ENCODE results near the gene ARHGEF7. TPM values are rescaled to one million over a fixed set of nuclear protein-coding genes. Genes with fewer than 3 reads are reported as not detected.

Gene ARHGEF7
- total RNA-seq, 1 experiment from 2014 or later: 47.3 TPM

- ATAC-seq: no peak
- Mint-ChIP-seq H3K9me3 (no peaks in the 10 kb centered on the region), H3K4me3 (no peak overlapping the region), H3K4me1 (peaks cover 2% of the 10 kb centered on the region; the same call in 1 of the 2 replicates), H3K27ac (no peak overlapping the region; the same call in 1 of the 2 replicates), H3K36me3 (peaks cover 36% of the 10 kb centered on the region), H3K27me3 (ENCODE audit: low read depth) (no peaks in the 10 kb centered on the region)
- DNase-seq (ENCODE audit: low spot score): no peak
- CTCF ChIA-PET: no interaction called here
- no peak for TF ChIP-seq ETV6 (CRISPR knock-in tag; IDR thresholded peaks at IDR 0.05)
- no peak for TF ChIP-seq SMAD3 (CRISPR knock-in tag; IDR thresholded peaks at IDR 0.05; ENCODE audit: borderline replicate concordance)
- no peak for TF ChIP-seq ZMAT4 (CRISPR knock-in tag; IDR thresholded peaks at IDR 0.05)
- TF ChIP-seq GRHL2 (CRISPR knock-in tag; IDR thresholded peaks at IDR 0.05; ENCODE audit: insufficient replicate concordance, severe bottlenecking): no peak
- no peak for TF ChIP-seq TEAD4 (CRISPR knock-in tag; IDR thresholded peaks at IDR 0.05)
- TF ChIP-seq ZNF121 (CRISPR knock-in tag; IDR thresholded peaks at IDR 0.05): no peak
- TF ChIP-seq, protein P1, sequence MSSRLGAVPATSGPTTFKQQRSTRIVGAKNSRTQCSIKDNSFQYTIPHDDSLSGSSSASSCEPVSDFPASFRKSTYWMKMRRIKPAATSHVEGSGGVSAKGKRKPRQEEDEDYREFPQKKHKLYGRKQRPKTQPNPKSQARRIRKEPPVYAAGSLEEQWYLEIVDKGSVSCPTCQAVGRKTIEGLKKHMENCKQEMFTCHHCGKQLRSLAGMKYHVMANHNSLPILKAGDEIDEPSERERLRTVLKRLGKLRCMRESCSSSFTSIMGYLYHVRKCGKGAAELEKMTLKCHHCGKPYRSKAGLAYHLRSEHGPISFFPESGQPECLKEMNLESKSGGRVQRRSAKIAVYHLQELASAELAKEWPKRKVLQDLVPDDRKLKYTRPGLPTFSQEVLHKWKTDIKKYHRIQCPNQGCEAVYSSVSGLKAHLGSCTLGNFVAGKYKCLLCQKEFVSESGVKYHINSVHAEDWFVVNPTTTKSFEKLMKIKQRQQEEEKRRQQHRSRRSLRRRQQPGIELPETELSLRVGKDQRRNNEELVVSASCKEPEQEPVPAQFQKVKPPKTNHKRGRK (CRISPR knock-in tag; IDR thresholded peaks at IDR 0.05; ENCODE audit: borderline replicate concordance): no peak
- no peak for TF ChIP-seq ZNF423 (CRISPR knock-in tag; IDR thresholded peaks at IDR 0.05)
- no peak for TF ChIP-seq E2F5 (CRISPR knock-in tag; IDR thresholded peaks at IDR 0.05)
- no peak for TF ChIP-seq TEAD1 (CRISPR knock-in tag; IDR thresholded peaks at IDR 0.05)
- TF ChIP-seq, protein P2, sequence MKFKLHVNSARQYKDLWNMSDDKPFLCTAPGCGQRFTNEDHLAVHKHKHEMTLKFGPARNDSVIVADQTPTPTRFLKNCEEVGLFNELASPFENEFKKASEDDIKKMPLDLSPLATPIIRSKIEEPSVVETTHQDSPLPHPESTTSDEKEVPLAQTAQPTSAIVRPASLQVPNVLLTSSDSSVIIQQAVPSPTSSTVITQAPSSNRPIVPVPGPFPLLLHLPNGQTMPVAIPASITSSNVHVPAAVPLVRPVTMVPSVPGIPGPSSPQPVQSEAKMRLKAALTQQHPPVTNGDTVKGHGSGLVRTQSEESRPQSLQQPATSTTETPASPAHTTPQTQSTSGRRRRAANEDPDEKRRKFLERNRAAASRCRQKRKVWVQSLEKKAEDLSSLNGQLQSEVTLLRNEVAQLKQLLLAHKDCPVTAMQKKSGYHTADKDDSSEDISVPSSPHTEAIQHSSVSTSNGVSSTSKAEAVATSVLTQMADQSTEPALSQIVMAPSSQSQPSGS (CRISPR knock-in tag; IDR thresholded peaks at IDR 0.05; ENCODE audit: borderline replicate concordance, low read depth): no peak
- TF ChIP-seq, protein P3, sequence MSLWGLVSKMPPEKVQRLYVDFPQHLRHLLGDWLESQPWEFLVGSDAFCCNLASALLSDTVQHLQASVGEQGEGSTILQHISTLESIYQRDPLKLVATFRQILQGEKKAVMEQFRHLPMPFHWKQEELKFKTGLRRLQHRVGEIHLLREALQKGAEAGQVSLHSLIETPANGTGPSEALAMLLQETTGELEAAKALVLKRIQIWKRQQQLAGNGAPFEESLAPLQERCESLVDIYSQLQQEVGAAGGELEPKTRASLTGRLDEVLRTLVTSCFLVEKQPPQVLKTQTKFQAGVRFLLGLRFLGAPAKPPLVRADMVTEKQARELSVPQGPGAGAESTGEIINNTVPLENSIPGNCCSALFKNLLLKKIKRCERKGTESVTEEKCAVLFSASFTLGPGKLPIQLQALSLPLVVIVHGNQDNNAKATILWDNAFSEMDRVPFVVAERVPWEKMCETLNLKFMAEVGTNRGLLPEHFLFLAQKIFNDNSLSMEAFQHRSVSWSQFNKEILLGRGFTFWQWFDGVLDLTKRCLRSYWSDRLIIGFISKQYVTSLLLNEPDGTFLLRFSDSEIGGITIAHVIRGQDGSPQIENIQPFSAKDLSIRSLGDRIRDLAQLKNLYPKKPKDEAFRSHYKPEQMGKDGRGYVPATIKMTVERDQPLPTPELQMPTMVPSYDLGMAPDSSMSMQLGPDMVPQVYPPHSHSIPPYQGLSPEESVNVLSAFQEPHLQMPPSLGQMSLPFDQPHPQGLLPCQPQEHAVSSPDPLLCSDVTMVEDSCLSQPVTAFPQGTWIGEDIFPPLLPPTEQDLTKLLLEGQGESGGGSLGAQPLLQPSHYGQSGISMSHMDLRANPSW (CRISPR knock-in tag; conservative IDR thresholded peaks at IDR 0.05; ENCODE audit: low read depth): no peak
- POLR2A ChIA-PET: no interaction called here
Measured at GRCh38 chr13:111247552-111247951, 132.4 kb downstream of the ARHGEF7 start.

DNA sequence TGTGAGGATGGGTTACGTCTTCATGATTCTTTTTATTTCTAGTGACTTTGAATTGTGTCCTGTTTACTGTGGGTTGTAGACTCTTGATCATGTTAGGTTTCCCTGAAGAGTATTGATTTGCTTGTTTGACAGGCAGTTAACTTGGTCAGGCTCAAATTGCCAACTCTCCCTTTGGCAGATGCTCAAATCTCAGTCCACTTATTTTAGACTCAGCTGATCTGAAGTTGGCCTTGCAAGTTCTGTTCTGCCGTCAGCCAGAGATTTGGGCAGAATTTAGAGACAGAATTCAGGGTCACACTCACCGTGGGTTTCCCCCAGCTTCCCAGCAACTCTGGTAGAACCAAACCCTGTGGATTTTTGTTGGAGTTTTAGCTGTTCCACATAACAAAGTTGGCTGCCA, 133.7 kb downstream of the ARHGEF7 start:
- no peak for TF ChIP-seq HMGA2 (CRISPR knock-in tag; IDR thresholded peaks at IDR 0.05)
- no peak for TF ChIP-seq SP1 (CRISPR knock-in tag; conservative IDR thresholded peaks at IDR 0.05)
- no peak for TF ChIP-seq ZNF317 (CRISPR knock-in tag; IDR thresholded peaks at IDR 0.05; ENCODE audit: borderline replicate concordance, low read depth)
- TF ChIP-seq, protein P1 (CRISPR knock-in tag; IDR thresholded peaks at IDR 0.05; ENCODE audit: borderline replicate concordance): no peak
- TF ChIP-seq NFYB (CRISPR knock-in tag; conservative IDR thresholded peaks at IDR 0.05; ENCODE audit: low read depth): no peak
- no peak for TF ChIP-seq IRF1 (CRISPR knock-in tag; IDR thresholded peaks at IDR 0.05)
- no peak for TF ChIP-seq OVOL2 (CRISPR knock-in tag; IDR thresholded peaks at IDR 0.05; ENCODE audit: borderline replicate concordance)
- TF ChIP-seq FOXP4 (CRISPR knock-in tag; IDR thresholded peaks at IDR 0.05): no peak
- ATAC-seq (no peak), DNase-seq (ENCODE audit: low spot score) (no peak)
- Mint-ChIP-seq H3K27ac (no peak overlapping the region; the same call in 1 of the 2 replicates), H3K4me3 (no peak overlapping the region), H3K27me3 (ENCODE audit: low read depth) (no peaks in the 10 kb centered on the region), H3K4me1 (peaks cover 2% of the 10 kb centered on the region; the same call in 1 of the 2 replicates), H3K9me3 (no peaks in the 10 kb centered on the region), H3K36me3 (peaks cover 38% of the 10 kb centered on the region)
- CTCF ChIA-PET: no interaction called here
- POLR2A ChIA-PET: interaction anchor here (0.6 kb wide), 1 partner anchor 144 kb away, joined by 3 read pairs; no protein-coding TSS in a partner anchor
